GM21360 (cell line): ENCODE measurements around the gene ALDH3B2.
"Not testable (repeated sequence)": the region's sequence is repeated elsewhere in the genome, so short reads cannot be mapped to it uniquely, and the experiment has no call there.

Source experiments
- ATAC-seq: cut with Tn5 transposase; IDR thresholded peaks from one replicate; pipeline ENCODE4 v1.9.1; 2021; ENCODE audit warnings: mild to moderate bottlenecking, moderate library complexity; ENCODE audit not compliant: unreplicated experiment

ALDH3B2 gene

GRCh38 chr11:67662835-67663531 is 11.4 kb downstream of the ALDH3B2 start:
- ATAC-seq: no peak

- ATAC-seq: no peak
Observed at GRCh38 chr11:67662142-67662834, 12.1 kb downstream of the ALDH3B2 start.

- ATAC-seq: not testable (repeated sequence)
Observed at GRCh38 chr11:67660752-67661151, 13.7 kb downstream of the ALDH3B2 start.

- ATAC-seq: not testable (repeated sequence)
Observed at GRCh38 chr11:67659651-67660165, 14.7 kb downstream of the ALDH3B2 start.

- ATAC-seq: no peak
Observed at GRCh38 chr11:67657300-67657699, 17.1 kb downstream of the ALDH3B2 start.

- ATAC-seq: no peak
Observed at GRCh38 chr11:67656278-67656922, 18.0 kb downstream of the ALDH3B2 start.

- no peak for ATAC-seq
Observed at GRCh38 chr11:67654225-67654624, 20.2 kb downstream of the ALDH3B2 start.

GRCh38 chr11:67652965-67653845 is 21.2 kb downstream of the ALDH3B2 start:
- no peak for ATAC-seq

- no peak for ATAC-seq
Observed at GRCh38 chr11:67651976-67652781, 22.2 kb downstream of the ALDH3B2 start.

GRCh38 chr11:67649634-67650510 is 24.6 kb downstream of the ALDH3B2 start:
- ATAC-seq: no peak

GRCh38 chr11:67648796-67649613 is 25.4 kb downstream of the ALDH3B2 start:
- ATAC-seq: no peak

- ATAC-seq: peak; percentile 49
Observed at GRCh38 chr11:67648140-67648795, 26.2 kb downstream of the ALDH3B2 start.

- ATAC-seq: no peak
Observed at GRCh38 chr11:67647471-67647870, 27.0 kb downstream of the ALDH3B2 start.

- ATAC-seq: no peak
Observed at GRCh38 chr11:67646535-67647336, 27.7 kb downstream of the ALDH3B2 start.

GRCh38 chr11:67645521-67646461 is 28.6 kb downstream of the ALDH3B2 start:
- ATAC-seq: no peak
